ENCODE data around the gene WIPF2. TPM values are rescaled to one million over a fixed set of nuclear protein-coding genes. Genes with fewer than 3 reads are reported as not detected.

The WIPF2 gene
- total RNA-seq, 1 experiment from 2014 or later: 23.0 TPM

DNA sequence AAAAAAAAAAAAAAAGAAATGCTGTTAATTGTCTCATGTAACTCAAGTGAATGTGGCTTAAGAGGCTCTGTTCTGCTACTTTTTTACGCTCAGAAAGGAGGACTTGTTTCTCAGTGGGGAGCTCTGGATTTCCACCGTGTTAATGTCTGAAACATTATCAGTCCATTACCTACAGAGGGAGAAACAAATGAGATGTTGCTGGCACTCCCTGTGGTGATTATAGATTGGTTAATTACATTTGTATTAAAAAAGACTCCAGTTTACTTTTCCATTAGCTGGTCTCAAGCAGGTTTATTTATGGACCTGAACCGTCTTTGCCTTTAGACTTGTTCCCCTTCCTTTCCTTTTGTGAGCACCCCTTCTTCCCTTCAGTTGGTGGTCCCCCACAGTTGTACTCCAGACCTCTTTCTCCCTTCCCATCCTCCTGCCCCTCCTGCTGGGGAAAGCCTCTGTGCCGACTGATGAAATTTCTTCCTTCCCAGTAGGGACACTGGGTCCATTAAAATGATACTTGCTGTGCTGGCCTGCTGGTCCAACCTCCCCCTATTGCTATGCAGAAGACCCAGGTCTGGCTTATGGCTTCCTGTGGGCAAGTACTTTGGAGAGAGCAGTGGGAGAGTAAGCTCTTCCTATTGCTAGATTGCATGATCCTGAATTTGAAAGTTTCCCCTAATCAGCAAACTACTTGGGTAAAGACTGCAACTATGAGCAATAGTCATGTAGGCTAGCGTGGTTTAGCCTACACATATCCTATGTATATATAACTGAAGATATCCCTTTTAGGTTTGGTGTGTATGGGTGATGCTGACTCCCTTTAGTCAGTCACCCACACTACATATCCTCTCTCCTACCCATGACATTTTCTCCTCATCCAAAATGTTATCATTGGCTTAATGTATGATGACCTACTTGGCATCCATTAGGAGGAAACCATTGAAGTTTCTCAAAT lies 76.7 kb downstream of the WIPF2 start (continued):
- TF ChIP-seq ERG (CRISPR knock-in tag; IDR thresholded peaks at IDR 0.05) (no peak), TEAD1 (CRISPR knock-in tag; IDR thresholded peaks at IDR 0.05) (peak; percentile 88), ZNF423 (CRISPR knock-in tag; IDR thresholded peaks at IDR 0.05) (peak; percentile 99), FOXP4 (CRISPR knock-in tag; IDR thresholded peaks at IDR 0.05) (peak; percentile 91; the same call in 1 of the 2 replicates), ZNF232 (CRISPR knock-in tag; IDR thresholded peaks at IDR 0.05) (no peak), NR1H2 (CRISPR knock-in tag; IDR thresholded peaks at IDR 0.05) (no peak)
- TF ChIP-seq, protein P1, sequence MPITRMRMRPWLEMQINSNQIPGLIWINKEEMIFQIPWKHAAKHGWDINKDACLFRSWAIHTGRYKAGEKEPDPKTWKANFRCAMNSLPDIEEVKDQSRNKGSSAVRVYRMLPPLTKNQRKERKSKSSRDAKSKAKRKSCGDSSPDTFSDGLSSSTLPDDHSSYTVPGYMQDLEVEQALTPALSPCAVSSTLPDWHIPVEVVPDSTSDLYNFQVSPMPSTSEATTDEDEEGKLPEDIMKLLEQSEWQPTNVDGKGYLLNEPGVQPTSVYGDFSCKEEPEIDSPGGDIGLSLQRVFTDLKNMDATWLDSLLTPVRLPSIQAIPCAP (CRISPR knock-in tag; IDR thresholded peaks at IDR 0.05): peak; percentile 43; the same call in 1 of the 2 replicates
- TF ChIP-seq, protein P2, sequence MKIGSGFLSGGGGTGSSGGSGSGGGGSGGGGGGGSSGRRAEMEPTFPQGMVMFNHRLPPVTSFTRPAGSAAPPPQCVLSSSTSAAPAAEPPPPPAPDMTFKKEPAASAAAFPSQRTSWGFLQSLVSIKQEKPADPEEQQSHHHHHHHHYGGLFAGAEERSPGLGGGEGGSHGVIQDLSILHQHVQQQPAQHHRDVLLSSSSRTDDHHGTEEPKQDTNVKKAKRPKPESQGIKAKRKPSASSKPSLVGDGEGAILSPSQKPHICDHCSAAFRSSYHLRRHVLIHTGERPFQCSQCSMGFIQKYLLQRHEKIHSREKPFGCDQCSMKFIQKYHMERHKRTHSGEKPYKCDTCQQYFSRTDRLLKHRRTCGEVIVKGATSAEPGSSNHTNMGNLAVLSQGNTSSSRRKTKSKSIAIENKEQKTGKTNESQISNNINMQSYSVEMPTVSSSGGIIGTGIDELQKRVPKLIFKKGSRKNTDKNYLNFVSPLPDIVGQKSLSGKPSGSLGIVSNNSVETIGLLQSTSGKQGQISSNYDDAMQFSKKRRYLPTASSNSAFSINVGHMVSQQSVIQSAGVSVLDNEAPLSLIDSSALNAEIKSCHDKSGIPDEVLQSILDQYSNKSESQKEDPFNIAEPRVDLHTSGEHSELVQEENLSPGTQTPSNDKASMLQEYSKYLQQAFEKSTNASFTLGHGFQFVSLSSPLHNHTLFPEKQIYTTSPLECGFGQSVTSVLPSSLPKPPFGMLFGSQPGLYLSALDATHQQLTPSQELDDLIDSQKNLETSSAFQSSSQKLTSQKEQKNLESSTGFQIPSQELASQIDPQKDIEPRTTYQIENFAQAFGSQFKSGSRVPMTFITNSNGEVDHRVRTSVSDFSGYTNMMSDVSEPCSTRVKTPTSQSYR (CRISPR knock-in tag; IDR thresholded peaks at IDR 0.05): no peak

DNA sequence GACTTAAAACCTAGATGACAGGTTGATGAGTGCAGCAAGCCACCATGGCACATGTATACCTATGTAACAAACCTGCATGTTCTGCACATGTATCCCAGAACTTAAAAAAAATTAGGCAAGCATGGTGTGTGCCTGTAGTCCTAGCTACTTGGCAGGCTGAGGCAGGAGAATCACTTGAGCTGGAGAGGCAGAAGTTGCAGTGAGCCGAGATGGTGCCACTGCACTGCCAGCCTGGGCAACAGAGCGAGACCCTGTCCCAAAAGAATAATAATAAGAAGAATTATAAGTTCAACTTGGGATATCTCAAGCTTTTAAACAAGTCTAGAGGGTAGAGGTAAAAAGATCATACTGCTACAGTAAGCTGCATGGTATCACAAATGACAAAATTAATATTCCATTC lies 78.4 kb downstream of the WIPF2 start:
- DNase-seq (ENCODE audit: low spot score): no peak
- Mint-ChIP-seq H3K27me3 (ENCODE audit: low read depth) (no peaks in the 10 kb centered on the region), H3K27ac (peak overlapping the region; percentile 73; the same call in 1 of the 2 replicates), H3K4me1 (peaks cover 40% of the 10 kb centered on the region), H3K4me3 (no peak overlapping the region), H3K36me3 (peaks cover 84% of the 10 kb centered on the region), H3K9me3 (no peaks in the 10 kb centered on the region)
- no peak for ATAC-seq
- ChIA-PET CTCF (interaction anchor here (2.7 to 13.6 kb wide), 2 partner anchors 10 to 56 kb away, joined by 8 to 82 read pairs; no protein-coding TSS in a partner anchor), POLR2A (no interaction called here)
- TF ChIP-seq JAZF1 (CRISPR knock-in tag; IDR thresholded peaks at IDR 0.05) (no peak), SMAD3 (CRISPR knock-in tag; IDR thresholded peaks at IDR 0.05; ENCODE audit: borderline replicate concordance) (no peak), TEAD1 (CRISPR knock-in tag; IDR thresholded peaks at IDR 0.05) (no peak), USF2 (CRISPR knock-in tag; IDR thresholded peaks at IDR 0.05) (no peak), ATF6 (CRISPR knock-in tag; IDR thresholded peaks at IDR 0.05) (no peak), ZNF138 (CRISPR knock-in tag; conservative IDR thresholded peaks at IDR 0.05) (no peak), ELF4 (CRISPR knock-in tag; IDR thresholded peaks at IDR 0.05; ENCODE audit: low read depth) (no peak), EMX1 (CRISPR knock-in tag; IDR thresholded peaks at IDR 0.05) (no peak), ZNF423 (CRISPR knock-in tag; IDR thresholded peaks at IDR 0.05) (no peak), JUN (CRISPR knock-in tag; IDR thresholded peaks at IDR 0.05) (no peak), RORB (CRISPR knock-in tag; IDR thresholded peaks at IDR 0.05) (no peak), TCF7 (CRISPR knock-in tag; IDR thresholded peaks at IDR 0.05; ENCODE audit: low read depth) (no peak), IRF2 (CRISPR knock-in tag; IDR thresholded peaks at IDR 0.05; ENCODE audit: borderline replicate concordance, low read depth) (no peak), OVOL2 (CRISPR knock-in tag; IDR thresholded peaks at IDR 0.05; ENCODE audit: borderline replicate concordance) (no peak)
- TF ChIP-seq, protein P3, sequence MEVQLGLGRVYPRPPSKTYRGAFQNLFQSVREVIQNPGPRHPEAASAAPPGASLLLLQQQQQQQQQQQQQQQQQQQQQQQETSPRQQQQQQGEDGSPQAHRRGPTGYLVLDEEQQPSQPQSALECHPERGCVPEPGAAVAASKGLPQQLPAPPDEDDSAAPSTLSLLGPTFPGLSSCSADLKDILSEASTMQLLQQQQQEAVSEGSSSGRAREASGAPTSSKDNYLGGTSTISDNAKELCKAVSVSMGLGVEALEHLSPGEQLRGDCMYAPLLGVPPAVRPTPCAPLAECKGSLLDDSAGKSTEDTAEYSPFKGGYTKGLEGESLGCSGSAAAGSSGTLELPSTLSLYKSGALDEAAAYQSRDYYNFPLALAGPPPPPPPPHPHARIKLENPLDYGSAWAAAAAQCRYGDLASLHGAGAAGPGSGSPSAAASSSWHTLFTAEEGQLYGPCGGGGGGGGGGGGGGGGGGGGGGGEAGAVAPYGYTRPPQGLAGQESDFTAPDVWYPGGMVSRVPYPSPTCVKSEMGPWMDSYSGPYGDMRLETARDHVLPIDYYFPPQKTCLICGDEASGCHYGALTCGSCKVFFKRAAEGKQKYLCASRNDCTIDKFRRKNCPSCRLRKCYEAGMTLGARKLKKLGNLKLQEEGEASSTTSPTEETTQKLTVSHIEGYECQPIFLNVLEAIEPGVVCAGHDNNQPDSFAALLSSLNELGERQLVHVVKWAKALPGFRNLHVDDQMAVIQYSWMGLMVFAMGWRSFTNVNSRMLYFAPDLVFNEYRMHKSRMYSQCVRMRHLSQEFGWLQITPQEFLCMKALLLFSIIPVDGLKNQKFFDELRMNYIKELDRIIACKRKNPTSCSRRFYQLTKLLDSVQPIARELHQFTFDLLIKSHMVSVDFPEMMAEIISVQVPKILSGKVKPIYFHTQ (CRISPR knock-in tag; IDR thresholded peaks at IDR 0.05): no peak
- TF ChIP-seq, protein P4, sequence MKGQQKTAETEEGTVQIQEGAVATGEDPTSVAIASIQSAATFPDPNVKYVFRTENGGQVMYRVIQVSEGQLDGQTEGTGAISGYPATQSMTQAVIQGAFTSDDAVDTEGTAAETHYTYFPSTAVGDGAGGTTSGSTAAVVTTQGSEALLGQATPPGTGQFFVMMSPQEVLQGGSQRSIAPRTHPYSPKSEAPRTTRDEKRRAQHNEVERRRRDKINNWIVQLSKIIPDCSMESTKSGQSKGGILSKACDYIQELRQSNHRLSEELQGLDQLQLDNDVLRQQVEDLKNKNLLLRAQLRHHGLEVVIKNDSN (CRISPR knock-in tag; IDR thresholded peaks at IDR 0.05): no peak

Data from WTC11 (cell line).